K562 (cell line): ENCODE measurements around the gene ARMC2. TPM values are rescaled to one million over a fixed set of nuclear protein-coding genes. Genes with fewer than 3 reads are reported as not detected.

Source experiments
- ATAC-seq: fragments of 200-7000 bp; cut with Tn5 transposase; 3 replicates; pipeline ENCODE4 v1.9.1; 2020; ENCODE audit warnings: moderate library complexity
- BruUV-seq: library from RNA; stranded (reverse); fragments of 400-500 nt; replicated peaks from 2 replicates; lab custom pipeline; 2021; lab: Mats Ljungman, UMichigan
- CTCF ChIA-PET: fragments of 300-600 bp; formaldehyde crosslinking; extraction: SDS; loops from one replicate; lab custom pipeline; 2021; ENCODE audit warnings: low intra/inter-chr PET ratio; lab: Yijun Ruan, JAX
- POLR2A ChIA-PET: fragments of 300-600, 350-650 bp; sonication (Branson Sonifier 250); formaldehyde crosslinking; extraction: SDS; loops from one replicate; lab custom pipeline; 2021; ENCODE audit warnings: antibody characterized with exemption, inconsistent platforms; lab: Yijun Ruan, JAX
- DNase-seq, 4 experiments: peaks; one replicate each; pipeline versions ENCODE4 v3.0.0 to v3.0.0-alpha.2; 2011 to 2018; ENCODE audit warnings: low spot score in 3 of 4, mixed read lengths in 3 of 4; ENCODE audit errors: extremely low read depth in 1 of 4
- FAIRE-seq: peaks from 2 replicates; lab custom pipeline; 2011; peaks lifted over from hg19 to GRCh38; lab: Jason Lieb, UNC
- H2AFZ ChIP-seq: 2 replicates; pipeline ENCODE4 v1.6.0; 2011; ENCODE audit warnings: low read depth, low read length, control low read depth, inconsistent platforms
- H3K27ac ChIP-seq: fragments of 200-600 bp; 3 replicates; pipeline ENCODE4 v1.8.0; 2011; ENCODE audit warnings: low read depth, mild to moderate bottlenecking, control low read depth, inconsistent platforms, low read length, moderate library complexity, mixed read lengths; ENCODE audit errors: extremely low read depth
- H3K27me3 ChIP-seq, 2 experiments: fragments of 300-600 bp in 1 of 2; 2 replicates in 1 of 2; 3 replicates in 1 of 2; pipeline versions ENCODE4 v1.6.0 to v1.8.0; 2011; ENCODE audit warnings: inconsistent platforms in 2 of 2, low read length in 2 of 2, mild to moderate bottlenecking in 1 of 2, mixed read lengths in 1 of 2, moderate library complexity in 1 of 2; ENCODE audit not compliant: control insufficient read depth in 2 of 2, insufficient read depth in 2 of 2
- H3K36me3 ChIP-seq: fragments of 300-600 bp; 3 replicates; pipeline ENCODE4 v1.8.0; 2011; ENCODE audit warnings: mild to moderate bottlenecking, low read length, inconsistent platforms; ENCODE audit not compliant: control insufficient read depth, insufficient read depth
- H3K4me1 ChIP-seq, 2 experiments: fragments of 200-600 bp in 1 of 2; replicated peaks in 1 of 2; 2 replicates in 1 of 2; 3 replicates in 1 of 2; pipeline versions ENCODE4 v1.5.1 to v1.8.0; 2011; ENCODE audit warnings: inconsistent platforms in 2 of 2, low read length in 2 of 2, mild to moderate bottlenecking in 1 of 2, mixed read lengths in 1 of 2, moderate library complexity in 1 of 2; ENCODE audit not compliant: control insufficient read depth in 2 of 2, insufficient read depth in 2 of 2
- H3K4me2 ChIP-seq: 2 replicates; pipeline ENCODE4 v1.6.1; 2011; ENCODE audit warnings: low read length, control low read depth, inconsistent platforms, mixed read lengths; ENCODE audit not compliant: insufficient read depth
- H3K4me3 ChIP-seq: fragments of 200-600 bp; sonication (generic), shearing (Covaris generic); 2 replicates; pipeline ENCODE4 v1.5.1; 2016; ENCODE audit warnings: control low read depth, inconsistent platforms
- H3K79me2 ChIP-seq: fragments of 200-600 bp; 3 replicates; pipeline ENCODE4 v1.8.0; 2011; ENCODE audit warnings: low read length, inconsistent platforms; ENCODE audit not compliant: control insufficient read depth, insufficient read depth
- H3K9ac ChIP-seq, 2 experiments: 2 replicates each; pipeline versions ENCODE4 v1.6.0 to v1.6.1; 2011; ENCODE audit warnings: low read depth in 2 of 2, low read length in 2 of 2, control low read depth in 1 of 2, inconsistent platforms in 1 of 2, mild to moderate bottlenecking in 1 of 2, mixed read lengths in 1 of 2; ENCODE audit not compliant: insufficient read depth in 1 of 2
- H3K9me1 ChIP-seq: one replicate; pipeline ENCODE4 v1.6.0; 2011; ENCODE audit warnings: inconsistent platforms, mild to moderate bottlenecking, low read length, moderate library complexity; ENCODE audit not compliant: control insufficient read depth, insufficient read depth
- H3K9me3 ChIP-seq: replicated peaks from 2 replicates; pipeline ENCODE4 v1.5.1; 2011; ENCODE audit warnings: low read depth, low read length, inconsistent platforms; ENCODE audit not compliant: control insufficient read depth, insufficient read depth
- H4K20me1 ChIP-seq: replicated peaks from 2 replicates; pipeline ENCODE4 v1.6.1; 2011; ENCODE audit warnings: low read length, inconsistent platforms, mixed read lengths; ENCODE audit not compliant: control insufficient read depth, insufficient read depth
- CTBP1 ChIP-seq: fragments of 450-650 bp; IDR thresholded peaks from 2 replicates; pipeline ENCODE4 v1.6.1; 2016; ENCODE audit warnings: borderline replicate concordance
- DMBX1 ChIP-seq: fragments of 250-450 bp; sonication (Bioruptor Pico); IDR thresholded peaks from 2 replicates; pipeline ENCODE4 v1.8.0; 2022; ENCODE audit warnings: inconsistent platforms, mild to moderate bottlenecking, moderate library complexity, borderline replicate concordance
- FOS ChIP-seq: IDR thresholded peaks from 3 replicates; pipeline ENCODE4 v1.6.1; 2011; ENCODE audit not compliant: insufficient read length; ENCODE audit errors: extremely low read depth
- ILK ChIP-seq: fragments of 450-650 bp; IDR thresholded peaks from 2 replicates; pipeline ENCODE4 v1.6.1; 2016; ENCODE audit warnings: missing genetic modification characterization, low read depth, mild to moderate bottlenecking, missing compliant biosample characterization, moderate library complexity, borderline replicate concordance
- IRF9 ChIP-seq: fragments of 450-650 bp; IDR thresholded peaks from 2 replicates; pipeline ENCODE4 v1.6.1; 2016; ENCODE audit warnings: missing biosample characterization, missing genetic modification characterization
- MBD1 ChIP-seq: fragments of 250-450 bp; sonication (Bioruptor Pico); IDR thresholded peaks from 2 replicates; pipeline ENCODE4 v1.8.0; 2022; ENCODE audit warnings: inconsistent platforms
- MTA3 ChIP-seq: fragments of 450-650 bp; formaldehyde crosslinking; IDR thresholded peaks from 2 replicates; pipeline ENCODE4 v1.6.1; 2017; ENCODE audit warnings: mild to moderate bottlenecking, borderline replicate concordance
- NKRF ChIP-seq: fragments of 450-650 bp; IDR thresholded peaks from 2 replicates; pipeline ENCODE4 v1.6.1; 2016; ENCODE audit warnings: borderline replicate concordance
- RBM17 ChIP-seq: fragments of 200-400 bp; formaldehyde crosslinking; IDR thresholded peaks from 2 replicates; pipeline ENCODE4 v1.6.1; 2017; ENCODE audit warnings: low read depth, mild to moderate bottlenecking, low read length, borderline replicate concordance
- RNF2 ChIP-seq: sonication (generic); IDR thresholded peaks from 2 replicates; pipeline ENCODE4 v1.6.1; 2016
- SP1 ChIP-seq: sonication (generic); formaldehyde crosslinking; IDR thresholded peaks from 2 replicates; pipeline ENCODE4 v1.8.1; 2022; ENCODE audit warnings: mild to moderate bottlenecking, missing genetic modification reagents
- TAF9B ChIP-seq: fragments of 450-650 bp; IDR thresholded peaks from 2 replicates; pipeline ENCODE4 v1.6.1; 2018; ENCODE audit warnings: mild to moderate bottlenecking; ENCODE audit not compliant: partially characterized antibody
- ZFP1 ChIP-seq: fragments of 450-650 bp; formaldehyde crosslinking; IDR thresholded peaks from 2 replicates; pipeline ENCODE4 v1.4.0; 2020; ENCODE audit warnings: mild to moderate bottlenecking, mixed read lengths
- ZNF436 ChIP-seq: fragments of 250-450, 450-650 bp; sonication (Bioruptor Pico); formaldehyde crosslinking; IDR thresholded peaks from 2 replicates; pipeline ENCODE4 v1.7.0; 2020; ENCODE audit warnings: mild to moderate bottlenecking
- WGBS: fragments of 100-300 bp; shearing (Covaris generic); methylation state at CpG from one replicate; pipeline ENCODE4 v1.1.6; 2016; ENCODE audit warnings: low coverage, mixed read lengths; ENCODE audit not compliant: insufficient coverage; ENCODE audit errors: missing lambda C conversion rate; 5-methylcytosine and 5-hydroxymethylcytosine counted together
- in situ Hi-C: fragments of 300-500 bp; cut with MboI; formaldehyde crosslinking; loops from 4 replicates; pipeline ENCODE4 v1.15.0; 2018; ENCODE audit warnings: inconsistent platforms, mixed read lengths
- intact Hi-C: fragments of 100-400 bp; cut with micrococcal nuclease; formaldehyde crosslinking; loops from 2 replicates; pipeline ENCODE4 v1.14.2; 2022
- polyA plus RNA-seq, 8 experiments: library from polyadenylated mRNA; depleted of rRNA in 4 of 8; stranded (reverse) in 5 of 8; unstranded in 3 of 8; fragments of >200 nt; fragmentation: Nextera tagmentation in 2 of 8; fragmentation: Illumina TruSeq in 1 of 8; extraction: Ambion mirVana in 2 of 8; extraction: Trizol in 1 of 8; gene quantifications; 2 replicates each; pipeline versions ENCODE4 v1.2.1 to v1.2.3, GENCODE V29; 2011 to 2014; ENCODE audit warnings: inconsistent platforms in 1 of 8, missing spikeins in 1 of 8
- total RNA-seq, 7 experiments: library from RNA; depleted of rRNA in 6 of 7; stranded (reverse); fragments of >200 nt in 6 of 7; fragmentation: Illumina TruSeq in 2 of 7; extraction: Trizol in 2 of 7; gene quantifications; 2 replicates each; pipeline versions ENCODE4 v1.2.1 to v1.2.3, GENCODE V29; 2011 to 2021; ENCODE audit warnings: low replicate concordance in 1 of 7

Gene ARMC2
- total and polyA plus RNA-seq, 9 of the 15 experiments (the other 6 are each of a cell fraction or from before 2014, with no cell fraction given) = 0.14 to 3.0 (median 0.82) TPM

DNA sequence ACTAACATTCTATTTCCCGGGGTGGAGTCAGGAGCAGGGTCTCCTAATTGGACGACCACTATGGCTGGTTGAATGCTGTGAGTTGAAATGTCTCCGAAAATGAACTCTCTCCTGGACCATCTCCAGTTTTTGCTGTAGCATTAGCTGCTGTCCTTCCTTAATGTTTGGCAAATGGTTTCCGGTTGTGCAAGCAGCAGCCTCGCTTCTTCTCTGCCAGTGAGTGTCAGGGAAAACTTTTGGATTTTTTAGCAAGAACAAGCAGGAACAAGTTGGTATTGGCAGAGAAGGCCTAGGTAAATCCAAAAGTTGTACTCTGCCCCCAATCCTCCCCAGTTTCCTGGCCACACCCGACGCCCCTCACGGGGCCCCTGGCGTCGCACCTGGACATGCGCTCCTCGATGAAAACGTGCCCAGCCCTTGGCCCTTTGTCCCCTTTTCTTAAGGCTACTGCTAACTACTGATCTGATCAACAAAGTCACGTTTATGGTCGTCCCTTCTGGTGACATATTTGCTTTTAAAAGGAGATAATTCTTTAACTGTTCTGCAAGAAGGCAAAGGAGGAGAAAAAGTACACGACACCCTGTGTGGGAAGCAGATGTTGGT is 103.2 kb downstream of the ARMC2 start:
- no peaks in the 10 kb centered on the region for H3K79me2 ChIP-seq
- FAIRE-seq (no peak), ATAC-seq (no peak), DNase-seq (no peak)
- peaks cover 0 to 4% of the 10 kb centered on the region in 2 experiments; a peak in 2 of 5 replicates for H3K4me1 ChIP-seq
- no peaks in the 10 kb centered on the region for H3K36me3 ChIP-seq
- no peak overlapping the region for H2AFZ ChIP-seq
- no peak for TF ChIP-seq FOS
- TF ChIP-seq ZNF436 (CRISPR knock-in tag) = no peak
- no peak for TF ChIP-seq ILK (tag)
- TF ChIP-seq TAF9B = no peak
- TF ChIP-seq IRF9 (tag) = no peak
- TF ChIP-seq RBM17 = no peak
- no peak for TF ChIP-seq ZFP1
- no peak for TF ChIP-seq NKRF
- no peak for TF ChIP-seq MBD1 (CRISPR knock-in tag)
- no peak for TF ChIP-seq DMBX1
- TF ChIP-seq MTA3 = no peak
- TF ChIP-seq CTBP1 = no peak
- no peak for TF ChIP-seq SP1 (CRISPR knock-in tag)
- no peak for TF ChIP-seq RNF2
- H3K27ac ChIP-seq = no peak overlapping the region
- H3K9ac ChIP-seq = no peak overlapping the region
- in situ Hi-C loops (no loop called here), intact Hi-C loops (no loop called here)
- no peaks in the 10 kb centered on the region for H3K9me3 ChIP-seq
- no peaks in the 10 kb centered on the region for H4K20me1 ChIP-seq
- BruUV-seq = no TSS peak
- 28% methylated on average over 16 of the region's 16 CpGs for WGBS
- no peak overlapping the region for H3K4me3 ChIP-seq
- peaks cover 10 to 30% of the 10 kb centered on the region in 2 experiments; a peak in 3 of 5 replicates for H3K27me3 ChIP-seq
- ChIA-PET POLR2A (no interaction called here), CTCF (no interaction called here)
- no peak overlapping the region for H3K4me2 ChIP-seq
- no peaks in the 10 kb centered on the region for H3K9me1 ChIP-seq
